Peyer's patch (tissue), 4 donors: ENCODE results near the gene FRMPD1. TPM values are rescaled to one million over a fixed set of nuclear protein-coding genes. Genes with fewer than 3 reads are reported as not detected.

Experiments used
- DNase-seq, 3 donors: peaks; one replicate each; pipeline ENCODE4 v3.0.0-alpha.2; 2017 to 2019
- H3K27ac ChIP-seq, 4 donors: fragments of 200-600 bp; sonication (generic); one replicate each; pipeline ENCODE4 v1.5.1; 2016 to 2019
- H3K27me3 ChIP-seq, 2 donors: fragments of 200-600 bp; sonication (generic); one replicate each; pipeline ENCODE4 v1.5.1; 2019
- H3K36me3 ChIP-seq, 3 donors: fragments of 200-600 bp; sonication (generic); one replicate each; pipeline ENCODE4 v1.5.1; 2016 to 2019
- H3K4me1 ChIP-seq, 4 donors: fragments of 200-600 bp; sonication (generic); one replicate each; pipeline ENCODE4 v1.5.1; 2016 to 2019
- H3K4me3 ChIP-seq, 4 donors: fragments of 200-600 bp; sonication (generic); 1 replicate in 3 of 4; 2 replicates in 1 of 4; pipeline ENCODE4 v1.5.1; 2016 to 2019; ENCODE audit warnings: mild to moderate bottlenecking in 1 of 4
- H3K9me3 ChIP-seq, 4 donors: fragments of 200-600 bp; sonication (generic); one replicate each; pipeline ENCODE4 v1.5.1; 2016 to 2019; ENCODE audit warnings: mild to moderate bottlenecking in 1 of 4
- CTCF ChIP-seq, 6 experiments: fragments of 450-650 bp in 4 of 6; fragments of 200-600 bp in 2 of 6; sonication (generic) in 1 of 6; IDR thresholded peaks; one replicate each; pipeline ENCODE4 v1.5.1; 2017 to 2019; ENCODE audit warnings: antibody characterized with exemption in 6 of 6, mild to moderate bottlenecking in 3 of 6, moderate library complexity in 1 of 6
- POLR2A ChIP-seq, 2 donors: fragments of 450-650 bp; IDR thresholded peaks; one replicate each; pipeline ENCODE4 v1.5.1; 2017; ENCODE audit warnings: antibody characterized with exemption in 2 of 2, mild to moderate bottlenecking in 2 of 2, moderate library complexity in 2 of 2
- total RNA-seq, 4 donors: library from RNA; depleted of rRNA; stranded (reverse); fragments of >200 nt; gene quantifications; one replicate each; pipeline ENCODE4 v1.1.0, GENCODE V29; 2016

FRMPD1 gene
- total RNA-seq, 4 donors from 2014 or later, result 0.40 TPM; not detected in 3

GRCh38 chr9:37635808-37636207, 14.9 kb upstream of the FRMPD1 start:
- TF ChIP-seq CTCF (IDR thresholded peaks at IDR 0.05) (no peak), POLR2A (IDR thresholded peaks at IDR 0.05) (no peak)
- no peaks in the 10 kb centered on the region for H3K27me3 ChIP-seq
- DNase-seq, result no peak
- no peak overlapping the region for H3K4me3 ChIP-seq
- no peak overlapping the region for H3K27ac ChIP-seq
- H3K9me3 ChIP-seq, result no peaks in the 10 kb centered on the region
- no peaks in the 10 kb centered on the region for H3K36me3 ChIP-seq
- no peaks in the 10 kb centered on the region for H3K4me1 ChIP-seq

- DNase-seq, result no peak
- Histone ChIP-seq H3K27ac (no peak overlapping the region), H3K27me3 (no peaks in the 10 kb centered on the region), H3K9me3 (no peaks in the 10 kb centered on the region), H3K36me3 (no peaks in the 10 kb centered on the region), H3K4me3 (no peak overlapping the region), H3K4me1 (no peaks in the 10 kb centered on the region)
- no peak for TF ChIP-seq CTCF (IDR thresholded peaks at IDR 0.05)
- no peak for TF ChIP-seq POLR2A (IDR thresholded peaks at IDR 0.05)
Measured at GRCh38 chr9:37636511-37637448, 14.0 kb upstream of the FRMPD1 start.

GRCh38 chr9:37639109-37639762, 11.5 kb upstream of the FRMPD1 start:
- no peak for DNase-seq
- no peak for TF ChIP-seq CTCF (IDR thresholded peaks at IDR 0.05)
- no peak for TF ChIP-seq POLR2A (IDR thresholded peaks at IDR 0.05)
- H3K4me1 ChIP-seq, result no peaks in the 10 kb centered on the region
- no peaks in the 10 kb centered on the region for H3K27me3 ChIP-seq
- no peaks in the 10 kb centered on the region for H3K9me3 ChIP-seq
- no peaks in the 10 kb centered on the region for H3K36me3 ChIP-seq
- no peak overlapping the region for H3K27ac ChIP-seq
- H3K4me3 ChIP-seq, result no peak overlapping the region

- no peak overlapping the region for H3K4me3 ChIP-seq
- no peaks in the 10 kb centered on the region for H3K4me1 ChIP-seq
- no peaks in the 10 kb centered on the region for H3K9me3 ChIP-seq
- TF ChIP-seq CTCF (IDR thresholded peaks at IDR 0.05), result no peak
- TF ChIP-seq POLR2A (IDR thresholded peaks at IDR 0.05), result no peak
- H3K36me3 ChIP-seq, result no peaks in the 10 kb centered on the region
- no peaks in the 10 kb centered on the region for H3K27me3 ChIP-seq
- H3K27ac ChIP-seq, result no peak overlapping the region
- no peak for DNase-seq
Measured at GRCh38 chr9:37639841-37640240, 10.9 kb upstream of the FRMPD1 start.

GRCh38 chr9:37640246-37640645, 10.5 kb upstream of the FRMPD1 start:
- Histone ChIP-seq H3K27ac (no peak overlapping the region), H3K9me3 (no peaks in the 10 kb centered on the region), H3K4me3 (no peak overlapping the region), H3K36me3 (no peaks in the 10 kb centered on the region), H3K4me1 (no peaks in the 10 kb centered on the region), H3K27me3 (no peaks in the 10 kb centered on the region)
- TF ChIP-seq CTCF (IDR thresholded peaks at IDR 0.05) (no peak), POLR2A (IDR thresholded peaks at IDR 0.05) (no peak)
- DNase-seq, result no peak
